Left kidney (tissue), 8 donors: ENCODE data around the gene C4A. TPM values are rescaled to one million over a fixed set of nuclear protein-coding genes. Genes with fewer than 3 reads are reported as not detected.
"Not testable (repeated sequence)": the region's sequence is repeated elsewhere in the genome, so short reads cannot be mapped to it uniquely, and the experiment has no call there.

Experiments used
- DNase-seq: peaks from one replicate; pipeline ENCODE4 v3.0.0-alpha.2; 2013
- long read RNA-seq, 8 donors: transcript quantifications; one replicate each; lab custom pipeline, GENCODE V29; 2026
- polyA plus RNA-seq: library from polyadenylated mRNA; unstranded; fragments of 120-200 nt; gene quantifications from one replicate; pipeline ENCODE4 v1.2.1, GENCODE V29; 2013; ENCODE audit not compliant: insufficient read length

C4A gene
- 17.0 TPM for polyA plus RNA-seq
- long read RNA-seq, donor 1: 0 reads
- long read RNA-seq, donor 2: 0 reads
- long read RNA-seq, donor 3: 0 reads
- long read RNA-seq, donor 4: 0 reads
- long read RNA-seq, donor 5, full-length matches to known transcripts: 1 of 1 reads
- long read RNA-seq, donor 5, partial matches to known transcripts: 0 of 1 reads
- long read RNA-seq, donor 5, other reads (novel, unspliced or antisense): 0 of 1 reads
- long read RNA-seq, donor 6: 0 reads
- long read RNA-seq, donor 7: 0 reads
- long read RNA-seq, donor 8: 0 reads

GRCh38 chr6:31981744-31982143 is at the start of gene C4A:
TSS of gene C4A (plus strand) at chr6:31982057. CDS start at chr6:31982108, 51 bp downstream.
- not testable (repeated sequence) for DNase-seq

GRCh38 chr6:31932137-31932536 is 49.7 kb upstream of the C4A start:
- not testable (repeated sequence) for DNase-seq

GRCh38 chr6:31933537-31933936 is 48.3 kb upstream of the C4A start:
- DNase-seq: no peak

- no peak for DNase-seq
Measured at GRCh38 chr6:31935021-31935420, 46.8 kb upstream of the C4A start.

GRCh38 chr6:31935823-31936222 is 46.0 kb upstream of the C4A start:
- no peak for DNase-seq

GRCh38 chr6:31940256-31940664 is 41.6 kb upstream of the C4A start:
- no peak for DNase-seq

GRCh38 chr6:31943742-31944141 is 38.1 kb upstream of the C4A start:
- no peak for DNase-seq

- no peak for DNase-seq
Measured at GRCh38 chr6:31945154-31945506, 36.7 kb upstream of the C4A start.

- DNase-seq: peak; percentile 29
Measured at GRCh38 chr6:31945507-31946369, 36.1 kb upstream of the C4A start, which contains the start of gene CFB. TSS of gene CFB (plus strand) at chr6:31946095. CDS start at chr6:31946222, 127 bp downstream.

- no peak for DNase-seq
Measured at GRCh38 chr6:31946370-31946885, 35.4 kb upstream of the C4A start.

GRCh38 chr6:31947070-31947675 is 34.7 kb upstream of the C4A start:
- no peak for DNase-seq

GRCh38 chr6:31947864-31948263 is 34.0 kb upstream of the C4A start:
- DNase-seq: no peak

GRCh38 chr6:31948306-31948705 is 33.6 kb upstream of the C4A start:
- DNase-seq: no peak

GRCh38 chr6:31948753-31949413 is 33.0 kb upstream of the C4A start:
- DNase-seq: no peak

GRCh38 chr6:31949926-31950548 is 31.8 kb upstream of the C4A start:
- no peak for DNase-seq

GRCh38 chr6:31952140-31952805 is 29.6 kb upstream of the C4A start:
- DNase-seq: peak; percentile 48

GRCh38 chr6:31952890-31953289 is 29.0 kb upstream of the C4A start:
- DNase-seq: no peak

- no peak for DNase-seq
Measured at GRCh38 chr6:31954511-31954910, 27.3 kb upstream of the C4A start.

- DNase-seq: no peak
Measured at GRCh38 chr6:31956796-31957195, 25.1 kb upstream of the C4A start.

- no peak for DNase-seq
Measured at GRCh38 chr6:31958412-31958740, 23.5 kb upstream of the C4A start.
